Iris pigment epithelial cell (primary cell): ENCODE data around the gene C17orf78.
"Not testable (repeated sequence)": the region's sequence is repeated elsewhere in the genome, so short reads cannot be mapped to it uniquely, and the experiment has no call there.

Source experiments
- DNase-seq: peaks from one replicate; pipeline ENCODE4 v3.0.0-alpha.2; 2011; ENCODE audit warnings: low read depth

C17orf78 gene

GRCh38 chr17:37386462-37386861 lies 10.7 kb downstream of the C17orf78 start:
- DNase-seq = no peak

- peak; percentile 56 for DNase-seq
These were observed 12.5 kb downstream of the C17orf78 start for GRCh38 chr17:37388266-37388665.

- DNase-seq = no peak
These were observed 13.4 kb downstream of the C17orf78 start for GRCh38 chr17:37389160-37389559.

- DNase-seq = peak; percentile 51
These were observed 15.4 kb downstream of the C17orf78 start for GRCh38 chr17:37391146-37391545.

- peak; percentile 86 for DNase-seq
These were observed 16.3 kb downstream of the C17orf78 start for GRCh38 chr17:37392024-37392590.

- DNase-seq = no peak
These were observed 17.6 kb downstream of the C17orf78 start for GRCh38 chr17:37393352-37393751.

GRCh38 chr17:37399265-37399803 lies 23.5 kb downstream of the C17orf78 start:
- DNase-seq = peak; percentile 18

GRCh38 chr17:37400505-37400904 lies 24.7 kb downstream of the C17orf78 start:
- DNase-seq = no peak

- DNase-seq = not testable (repeated sequence)
These were observed 29.7 kb downstream of the C17orf78 start for GRCh38 chr17:37405522-37405921.

GRCh38 chr17:37405955-37406634 lies 30.3 kb downstream of the C17orf78 start:
- DNase-seq = peak; percentile 1

GRCh38 chr17:37406635-37407461 lies 31.1 kb downstream of the C17orf78 start, which contains the start of the genes ACACA and TADA2A:
TSS of gene ACACA (minus strand) at chr17:37406836. CDS start at chr17:37406299, 537 bp downstream.
TSS of gene TADA2A (plus strand) at chr17:37406886. CDS start at chr17:37411366, 4,480 bp downstream.
- peak; percentile 74 for DNase-seq

GRCh38 chr17:37408145-37408479 lies 32.3 kb downstream of the C17orf78 start:
- not testable (repeated sequence) for DNase-seq

- DNase-seq = peak; percentile 53
These were observed 34.6 kb downstream of the C17orf78 start for GRCh38 chr17:37410357-37410756.

GRCh38 chr17:37413875-37414519 lies 38.2 kb downstream of the C17orf78 start:
- DNase-seq = peak; percentile 28

GRCh38 chr17:37417852-37418251 lies 42.1 kb downstream of the C17orf78 start:
- DNase-seq = peak; percentile 64

GRCh38 chr17:37422971-37423625 lies 47.3 kb downstream of the C17orf78 start:
- DNase-seq = no peak

- no peak for DNase-seq
These were observed 49.5 kb downstream of the C17orf78 start for GRCh38 chr17:37425268-37425667.

GRCh38 chr17:37429039-37429438 lies 53.3 kb downstream of the C17orf78 start:
- no peak for DNase-seq

GRCh38 chr17:37429453-37429852 lies 53.7 kb downstream of the C17orf78 start:
- DNase-seq = no peak

GRCh38 chr17:37430051-37430627 lies 54.4 kb downstream of the C17orf78 start:
- peak; percentile 75 for DNase-seq

- DNase-seq = no peak
These were observed 56.9 kb downstream of the C17orf78 start for GRCh38 chr17:37432671-37433070.
